Middle frontal gyrus (tissue), 1 donor: Measurements from ENCODE around the gene FGF4.

Experiments used
- DNase-seq: peaks from one replicate; pipeline ENCODE4 v3.0.0-alpha.2; 2015; ENCODE audit warnings: low spot score; ENCODE audit errors: extremely low spot score

The FGF4 gene

GRCh38 chr11:69726481-69726880 lies 48.7 kb downstream of the FGF4 start:
- DNase-seq: no peak

DNA sequence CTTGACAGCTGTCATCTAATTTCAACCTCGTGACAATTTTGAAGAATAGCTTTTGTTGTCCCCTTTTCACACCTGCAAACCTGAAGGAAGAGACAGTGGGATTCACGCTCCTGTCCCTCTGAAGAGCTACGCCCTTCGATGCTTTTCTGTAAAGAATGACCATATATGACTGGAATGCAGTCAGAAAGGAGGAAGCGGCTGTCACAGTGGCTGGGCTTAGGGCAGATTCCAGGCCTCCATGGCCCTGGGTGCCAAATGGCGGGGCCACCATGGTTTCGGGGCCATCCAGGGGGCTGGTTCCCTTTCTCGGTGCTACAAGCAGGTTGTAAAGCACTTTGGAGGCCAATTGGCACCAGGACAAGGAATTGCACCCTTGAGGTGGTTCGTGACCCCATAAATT lies 49.1 kb downstream of the FGF4 start:
- DNase-seq: no peak

DNA sequence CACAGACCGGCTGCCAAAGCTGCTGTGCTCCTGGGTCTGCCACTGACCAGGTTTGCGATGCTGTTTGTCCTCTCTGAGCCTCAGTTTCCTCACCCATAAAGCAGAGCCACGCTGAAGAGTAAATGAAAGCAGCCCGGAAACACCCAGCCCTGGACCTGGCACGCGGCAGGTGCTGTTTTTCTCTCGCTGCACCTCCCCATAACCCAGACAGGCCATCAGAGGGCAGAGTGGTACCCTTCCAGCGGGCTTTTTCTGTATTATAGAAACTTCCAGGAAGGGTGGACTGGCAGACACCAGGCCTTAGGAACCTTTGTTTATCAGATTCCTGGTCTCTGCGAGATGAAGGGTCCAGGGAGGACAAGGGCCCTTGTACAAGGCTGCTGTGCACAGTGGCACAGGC lies 53.4 kb downstream of the FGF4 start:
- no peak for DNase-seq

DNA sequence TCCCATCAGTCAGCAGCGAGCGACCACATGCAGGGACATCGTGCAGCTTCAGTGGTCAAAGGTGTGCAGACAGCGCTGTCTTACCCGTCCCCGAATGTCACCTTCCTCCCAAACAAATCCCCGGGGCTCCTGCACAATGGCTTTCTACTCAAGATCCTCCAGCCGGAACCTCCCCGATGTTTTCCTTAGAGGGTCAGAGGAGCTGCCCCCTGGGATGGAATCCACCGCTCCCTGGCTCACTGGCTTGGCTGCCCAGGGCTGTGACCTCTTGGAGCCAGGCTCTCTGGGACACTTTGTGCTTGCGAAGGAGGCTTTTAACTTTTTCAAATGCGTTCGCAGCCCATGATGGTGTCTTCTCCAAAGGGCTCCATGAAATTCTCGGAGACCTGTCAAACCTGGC lies 54.0 kb downstream of the FGF4 start:
- DNase-seq: no peak
